Measurements from ENCODE around the gene IFNGR2.
A peak's percentile ranks its signal among the peaks of the same experiment; 100 is the strongest.
"Not testable (repeated sequence)": the region's sequence is repeated elsewhere in the genome, so short reads cannot be mapped to it uniquely, and the experiment has no call there.

IFNGR2 gene

GRCh38 chr21:33377221-33377920, 25.8 kb upstream of the IFNGR2 start:
- no peak for DNase-seq (ENCODE audit: low read depth)

DNA sequence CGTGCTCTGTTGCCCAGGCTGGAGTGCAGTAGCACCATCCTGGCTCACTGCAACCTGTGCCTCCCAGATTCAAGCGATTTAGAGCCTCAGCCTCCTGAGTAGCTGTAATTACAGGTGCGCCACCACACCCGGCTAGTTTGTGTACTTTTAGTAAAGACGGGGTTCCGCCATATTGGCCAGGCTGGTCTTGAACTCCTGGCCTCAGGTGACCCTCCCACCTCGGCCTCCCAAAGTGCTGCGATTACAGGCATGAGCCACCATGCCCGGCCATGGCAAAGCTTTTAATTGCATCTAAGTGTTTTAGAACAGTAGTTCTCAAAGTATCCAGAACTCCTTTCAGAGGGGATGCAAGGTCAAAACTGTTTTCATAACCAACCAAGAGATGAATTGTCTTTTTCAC, 25.1 kb upstream of the IFNGR2 start:
- DNase-seq (ENCODE audit: low read depth), result no peak

- DNase-seq (ENCODE audit: low read depth), result not testable (repeated sequence)
These were observed 23.3 kb upstream of the IFNGR2 start for GRCh38 chr21:33379934-33380333.

DNA sequence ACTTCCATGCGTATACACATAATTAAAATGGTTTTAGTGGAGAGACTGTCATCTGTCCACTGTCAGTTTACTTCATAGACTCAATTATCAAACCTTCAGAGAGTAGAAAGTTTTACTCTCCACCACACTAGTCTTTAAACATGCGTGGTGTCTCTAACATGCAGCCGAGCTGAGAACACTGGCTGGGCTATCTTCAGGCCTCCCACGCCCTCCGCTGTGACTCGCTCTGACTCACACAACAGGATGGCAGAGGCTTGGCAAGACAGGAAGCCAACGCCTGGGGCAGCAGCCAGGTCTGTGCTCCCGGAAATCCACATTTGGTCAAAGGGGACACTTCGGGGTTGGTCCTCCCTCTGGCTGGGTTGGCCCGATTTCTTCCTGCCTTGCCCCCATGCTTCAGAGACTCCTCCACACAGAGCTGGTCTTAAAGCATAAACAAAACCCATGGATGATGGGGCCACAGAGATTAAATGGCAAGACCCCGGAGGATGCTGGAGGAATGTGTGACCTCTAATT, 22.7 kb upstream of the IFNGR2 start:
- DNase-seq (ENCODE audit: low read depth), result peak; percentile 94

DNA sequence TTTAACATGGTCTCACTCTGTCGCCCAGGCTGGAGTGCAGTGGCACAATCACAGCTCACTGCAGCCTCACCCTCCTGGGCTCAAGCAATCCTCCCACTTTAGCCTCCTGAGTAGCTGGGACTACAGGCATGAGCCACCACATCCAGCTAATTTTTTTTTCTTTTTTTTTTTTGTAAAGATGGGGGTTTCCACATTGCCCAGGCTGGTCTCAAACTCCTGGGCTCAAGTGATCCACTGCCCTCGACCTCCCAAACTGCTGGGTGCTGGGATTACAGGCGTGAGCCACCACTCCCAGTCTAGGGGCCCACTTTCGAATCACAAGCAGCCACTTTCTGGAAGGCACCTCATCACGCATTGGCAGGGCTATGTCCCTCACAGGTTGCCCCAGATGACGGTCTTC, 21.8 kb upstream of the IFNGR2 start:
- DNase-seq (ENCODE audit: low read depth), result not testable (repeated sequence)

GRCh38 chr21:33383056-33383888, 19.9 kb upstream of the IFNGR2 start:
- no peak for DNase-seq (ENCODE audit: low read depth)

GRCh38 chr21:33384841-33385331, 18.3 kb upstream of the IFNGR2 start:
- no peak for DNase-seq (ENCODE audit: low read depth)

DNA sequence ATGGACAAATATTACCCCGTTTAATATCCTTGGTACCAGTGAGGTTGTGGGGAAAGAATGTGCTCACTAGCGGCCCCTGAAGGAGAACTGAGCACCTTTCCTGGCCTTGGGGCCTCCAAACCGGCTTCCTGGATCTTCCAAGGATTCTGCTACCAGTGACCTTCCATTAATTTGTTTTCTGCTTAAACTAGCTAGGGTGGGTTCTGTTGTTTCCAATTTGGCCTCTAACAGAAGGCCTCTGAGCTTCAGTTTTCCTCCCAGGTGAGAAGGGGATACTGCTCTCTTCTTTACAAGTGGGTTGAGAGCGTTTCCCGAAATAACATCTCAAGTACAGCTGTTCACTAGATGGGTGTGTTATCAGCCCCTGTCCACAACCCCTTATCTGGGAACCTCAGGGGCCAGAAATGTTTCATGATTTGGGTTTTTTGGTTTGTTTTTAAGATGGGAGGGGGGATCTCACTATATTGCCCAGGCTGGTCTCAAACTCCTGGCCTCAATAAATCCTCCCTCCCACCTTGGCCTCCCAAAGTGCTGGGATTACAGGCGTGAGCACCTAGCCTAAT, 16.9 kb upstream of the IFNGR2 start:
- DNase-seq (ENCODE audit: low read depth), result no peak

DNA sequence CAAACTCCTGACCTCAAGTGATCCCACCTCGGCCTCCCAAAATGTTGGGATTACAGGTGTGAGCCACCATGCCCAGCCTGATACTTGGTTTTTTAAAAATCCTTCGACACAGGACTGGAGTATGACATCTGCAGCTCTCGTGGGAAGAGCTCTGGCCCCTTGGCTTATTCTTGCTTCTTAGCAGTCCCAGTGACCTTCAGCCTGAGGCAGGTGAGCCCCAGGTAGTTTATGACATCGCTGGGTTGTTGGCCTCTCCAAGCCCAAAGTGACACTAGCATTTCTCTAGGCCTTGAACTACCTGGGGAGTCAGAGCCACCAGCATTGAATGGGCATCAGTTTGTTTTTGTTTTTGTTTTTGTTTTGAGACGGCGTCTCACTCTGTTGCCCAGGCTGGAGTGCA, 15.9 kb upstream of the IFNGR2 start:
- no peak for DNase-seq (ENCODE audit: low read depth)

DNA sequence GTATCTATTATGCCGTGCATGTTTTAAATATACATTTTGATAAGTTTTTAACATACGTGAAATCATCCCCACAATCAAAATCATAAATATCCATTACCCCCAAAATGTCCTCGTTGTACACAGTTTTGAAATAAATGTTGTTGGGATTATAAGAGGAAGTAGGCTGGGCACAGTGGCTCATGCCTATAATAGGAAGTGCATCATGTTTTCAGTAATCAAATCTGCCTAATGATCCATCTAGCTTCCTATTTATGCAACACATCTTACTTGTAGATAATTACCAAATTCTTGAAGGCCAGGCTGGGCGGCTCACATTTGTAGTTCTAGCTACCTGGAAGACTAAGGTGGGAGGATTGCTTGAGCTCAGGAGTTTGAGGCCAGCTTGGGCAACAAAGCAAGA, 15.0 kb upstream of the IFNGR2 start:
- DNase-seq (ENCODE audit: low read depth), result no peak

- DNase-seq (ENCODE audit: low read depth), result no peak
These were observed 12.7 kb upstream of the IFNGR2 start for GRCh38 chr21:33390479-33390878.

GRCh38 chr21:33391656-33392055, 11.6 kb upstream of the IFNGR2 start:
- DNase-seq (ENCODE audit: low read depth), result no peak

DNA sequence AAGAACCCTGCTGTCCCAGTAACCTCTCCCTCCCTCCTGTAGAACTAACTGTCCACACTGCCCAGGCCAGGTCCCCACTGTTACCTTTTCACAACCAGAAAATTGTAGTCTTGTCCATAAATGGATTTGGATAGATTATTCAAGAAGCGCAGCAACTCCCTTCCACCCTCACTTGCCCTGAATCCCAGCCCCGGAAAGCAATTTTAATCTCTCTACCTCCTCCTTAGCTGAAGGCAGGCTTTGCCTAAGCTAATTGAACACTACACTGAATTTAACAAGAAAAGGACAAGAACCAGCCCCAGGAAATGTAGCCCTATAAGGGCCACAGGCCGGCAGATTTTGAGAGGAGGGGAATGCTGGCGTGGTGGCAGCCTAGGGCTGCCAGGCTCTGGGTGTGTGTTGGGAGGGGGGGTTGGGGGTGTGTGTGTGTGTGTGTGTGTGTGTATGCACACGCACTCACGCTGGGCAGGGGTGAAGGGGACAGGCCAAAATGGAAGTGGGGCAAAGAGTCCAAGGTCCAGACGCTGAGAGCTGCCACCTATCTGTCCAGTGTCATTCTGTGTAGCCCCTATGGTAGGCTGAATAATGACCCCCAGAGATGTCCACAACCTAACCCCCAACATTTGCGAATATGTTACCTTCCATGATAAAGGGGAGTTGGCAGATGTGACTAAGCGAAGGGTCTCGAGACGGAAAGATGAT, 10.8 kb upstream of the IFNGR2 start:
- DNase-seq (ENCODE audit: low read depth), result no peak

DNA sequence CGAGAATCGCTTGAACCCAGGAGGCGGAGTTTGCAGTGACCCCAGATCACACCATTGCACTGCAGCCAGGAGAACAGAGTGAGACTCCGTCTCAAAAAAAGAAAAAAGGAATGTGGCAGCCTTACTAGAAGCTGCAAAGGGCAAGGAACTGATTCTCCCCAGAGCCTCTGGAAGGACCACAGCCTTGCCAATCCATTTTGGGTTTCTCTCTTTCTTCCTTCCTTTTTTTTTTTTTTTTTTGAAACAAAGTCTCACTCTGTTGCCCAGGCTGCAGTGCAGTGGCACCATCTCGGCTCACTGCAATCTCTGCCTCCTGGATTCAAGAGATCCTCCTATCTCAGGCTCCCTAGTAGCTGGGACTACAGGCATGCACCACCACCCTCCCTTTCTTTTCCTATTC, 9.9 kb upstream of the IFNGR2 start:
- DNase-seq (ENCODE audit: low read depth), result no peak

- no peak for DNase-seq (ENCODE audit: low read depth)
These were observed 9.0 kb upstream of the IFNGR2 start for GRCh38 chr21:33394260-33394659.

DNA sequence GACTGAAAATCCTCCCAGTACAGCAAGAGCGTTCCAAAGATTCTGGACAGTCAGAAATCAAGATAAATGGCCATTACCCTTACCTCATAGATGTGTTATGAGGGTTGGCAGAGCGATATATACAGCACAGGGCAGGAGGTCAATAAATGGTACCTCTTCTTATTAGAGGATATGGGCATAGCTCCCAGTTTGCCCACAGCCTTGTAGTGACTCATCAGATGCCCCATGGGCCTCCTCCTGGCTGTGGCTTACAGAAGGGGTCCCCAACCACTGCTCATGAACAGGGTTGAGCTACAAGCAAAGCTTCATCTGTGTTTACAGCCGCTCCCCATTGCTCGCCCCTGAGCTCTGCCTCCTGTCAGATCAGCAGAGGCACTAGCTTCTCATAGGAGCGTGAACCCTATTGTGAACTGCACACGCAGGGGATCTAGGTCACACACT, 7.3 kb upstream of the IFNGR2 start:
- no peak for DNase-seq (ENCODE audit: low read depth)

- DNase-seq (ENCODE audit: low read depth), result no peak
These were observed 6.8 kb upstream of the IFNGR2 start for GRCh38 chr21:33396436-33396835.

DNA sequence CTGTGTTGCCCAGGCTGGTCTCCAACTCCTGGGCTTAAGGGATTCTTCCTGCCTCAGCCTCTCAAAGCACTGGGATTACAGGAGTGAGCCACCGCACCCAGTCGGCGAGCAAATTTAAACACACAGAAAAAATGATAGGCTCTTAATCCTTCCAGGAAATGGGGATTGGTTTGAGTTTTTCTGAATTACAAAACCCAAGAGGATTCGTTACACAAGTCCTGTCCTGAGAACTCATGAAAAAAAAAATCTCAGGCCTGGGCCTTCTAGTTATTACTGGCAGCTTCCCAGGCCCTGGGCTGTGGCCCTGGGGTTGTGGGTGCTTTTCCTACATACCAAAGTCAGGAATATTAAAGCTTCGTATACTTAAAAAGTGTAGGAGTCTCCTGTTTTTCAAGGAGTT, 6.3 kb upstream of the IFNGR2 start:
- DNase-seq (ENCODE audit: low read depth), result no peak

GRCh38 chr21:33397717-33398116, 5.5 kb upstream of the IFNGR2 start:
- DNase-seq (ENCODE audit: low read depth), result no peak

DNA sequence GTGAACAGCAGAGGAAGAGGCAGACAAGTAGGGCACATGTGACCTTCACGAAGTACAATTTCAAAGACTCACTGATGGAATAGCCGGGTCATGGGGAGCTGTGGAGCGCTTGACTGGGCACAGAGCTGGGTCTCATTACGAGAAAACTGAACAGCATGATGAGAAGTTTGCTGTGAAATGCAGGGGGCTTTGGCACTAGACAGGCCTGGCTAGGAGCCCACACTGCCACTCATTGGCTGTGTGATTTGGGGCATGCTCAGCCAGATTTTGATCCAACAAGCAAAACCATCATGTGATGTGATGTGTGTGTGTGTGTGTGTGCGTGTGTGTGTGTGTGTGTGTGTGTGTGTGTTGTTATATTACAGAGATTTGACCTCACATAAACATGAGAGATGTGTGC, 4.9 kb upstream of the IFNGR2 start:
- DNase-seq (ENCODE audit: low read depth), result no peak

GRCh38 chr21:33401630-33401992, 1.6 kb upstream of the IFNGR2 start:
- no peak for DNase-seq (ENCODE audit: low read depth)

Data from HS-27A (cell line).